ENCODE data around the gene FCSK. TPM values are rescaled to one million over a fixed set of nuclear protein-coding genes. Genes with fewer than 3 reads are reported as not detected.

The FCSK gene
- total and polyA plus RNA-seq, 8 donors = 11.0 to 20.7 (median 15.3) TPM

DNA sequence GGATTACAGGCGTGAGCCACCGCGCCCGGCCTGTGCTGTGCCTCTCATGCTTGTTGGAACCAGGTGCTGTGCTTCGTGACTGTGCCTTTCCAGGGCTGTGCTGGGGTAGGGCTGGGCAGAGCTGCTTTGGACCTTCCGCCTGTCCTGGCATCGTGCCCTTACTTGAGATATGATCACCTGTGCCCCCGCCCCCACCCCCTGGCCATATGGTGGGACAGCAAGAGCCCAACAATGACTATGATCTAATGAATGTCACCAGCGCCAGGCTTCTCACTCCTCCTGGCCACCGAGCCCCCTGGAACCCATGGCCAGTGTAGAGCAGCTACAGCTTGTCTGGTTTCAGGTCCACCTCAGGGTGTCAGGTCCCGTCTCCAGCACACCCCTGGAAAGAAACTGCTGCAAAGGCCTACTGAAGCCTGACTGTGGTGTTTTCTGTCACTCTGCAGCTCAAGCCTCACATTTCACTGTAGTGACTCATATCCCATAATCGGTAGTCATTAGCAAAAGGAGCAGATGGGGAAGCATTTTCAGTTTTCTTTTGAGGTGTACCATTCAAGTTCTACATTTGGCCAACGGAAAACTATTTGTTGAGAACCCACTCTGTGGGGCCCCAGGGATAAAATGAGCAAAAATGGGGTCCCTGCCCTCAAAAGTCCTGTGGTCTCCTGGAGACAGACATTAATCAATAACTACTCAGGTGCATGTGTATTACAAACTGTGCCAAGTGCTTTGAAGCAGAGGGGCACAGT, 22.1 kb downstream of the FCSK start:
- ATAC-seq (peak; percentile 59), DNase-seq (no peak)
- intact Hi-C loops (cut with DNase I) = loop anchor here in 1 of 2 donors (10.0 kb wide), 1 partner anchor 82 kb away; no protein-coding TSS in a partner anchor
- no peaks in the 10 kb centered on the region for H3K9me3 ChIP-seq
- peaks cover 0 to 16% of the 10 kb centered on the region in 2 donors for H3K4me1 ChIP-seq
- no peaks in the 10 kb centered on the region for H3K27me3 ChIP-seq
- peaks cover 0 to 78% of the 10 kb centered on the region in 2 donors for H3K36me3 ChIP-seq
- no peak overlapping the region for H3K4me3 ChIP-seq
- TF ChIP-seq, protein P1, sequence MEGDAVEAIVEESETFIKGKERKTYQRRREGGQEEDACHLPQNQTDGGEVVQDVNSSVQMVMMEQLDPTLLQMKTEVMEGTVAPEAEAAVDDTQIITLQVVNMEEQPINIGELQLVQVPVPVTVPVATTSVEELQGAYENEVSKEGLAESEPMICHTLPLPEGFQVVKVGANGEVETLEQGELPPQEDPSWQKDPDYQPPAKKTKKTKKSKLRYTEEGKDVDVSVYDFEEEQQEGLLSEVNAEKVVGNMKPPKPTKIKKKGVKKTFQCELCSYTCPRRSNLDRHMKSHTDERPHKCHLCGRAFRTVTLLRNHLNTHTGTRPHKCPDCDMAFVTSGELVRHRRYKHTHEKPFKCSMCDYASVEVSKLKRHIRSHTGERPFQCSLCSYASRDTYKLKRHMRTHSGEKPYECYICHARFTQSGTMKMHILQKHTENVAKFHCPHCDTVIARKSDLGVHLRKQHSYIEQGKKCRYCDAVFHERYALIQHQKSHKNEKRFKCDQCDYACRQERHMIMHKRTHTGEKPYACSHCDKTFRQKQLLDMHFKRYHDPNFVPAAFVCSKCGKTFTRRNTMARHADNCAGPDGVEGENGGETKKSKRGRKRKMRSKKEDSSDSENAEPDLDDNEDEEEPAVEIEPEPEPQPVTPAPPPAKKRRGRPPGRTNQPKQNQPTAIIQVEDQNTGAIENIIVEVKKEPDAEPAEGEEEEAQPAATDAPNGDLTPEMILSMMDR (IDR thresholded peaks at IDR 0.05) = no peak
- H3K27ac ChIP-seq = no peak overlapping the region

DNA sequence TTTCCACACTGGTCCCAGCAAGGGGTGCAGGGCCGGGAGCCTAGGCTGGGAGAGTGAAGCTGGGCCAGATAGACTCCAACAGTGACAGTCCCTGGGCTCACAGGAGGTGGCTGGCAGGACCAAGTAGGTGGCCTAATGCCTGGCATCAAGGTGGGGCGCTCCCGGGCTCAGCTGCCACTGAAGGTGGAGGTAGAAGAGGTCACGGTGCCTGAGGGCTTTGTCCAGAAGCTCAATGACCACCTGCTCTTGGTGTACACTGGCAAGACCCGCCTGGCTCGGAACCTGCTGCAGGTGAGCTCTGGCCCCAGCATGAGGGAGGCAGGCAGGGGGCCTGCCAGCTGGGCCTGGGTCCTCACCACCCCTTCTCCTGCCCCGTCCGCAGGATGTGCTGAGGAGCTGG, 23.8 kb downstream of the FCSK start:
- Histone ChIP-seq H3K4me1 (peaks cover 0 to 16% of the 10 kb centered on the region in 2 donors), H3K4me3 (no peak overlapping the region), H3K27ac (peak overlapping the region in 1 of 2 donors; percentile 51), H3K36me3 (peaks cover 0 to 86% of the 10 kb centered on the region in 2 donors), H3K9me3 (no peaks in the 10 kb centered on the region), H3K27me3 (no peaks in the 10 kb centered on the region)
- TF ChIP-seq, protein P1 (IDR thresholded peaks at IDR 0.05) = no peak
- intact Hi-C loops (cut with DNase I) = loop anchor here in 1 of 2 donors (10.0 kb wide), 1 partner anchor 83 kb away; no protein-coding TSS in a partner anchor
- no peak for ATAC-seq
- peak in 1 of 4 donors; percentile 62 for DNase-seq

DNA sequence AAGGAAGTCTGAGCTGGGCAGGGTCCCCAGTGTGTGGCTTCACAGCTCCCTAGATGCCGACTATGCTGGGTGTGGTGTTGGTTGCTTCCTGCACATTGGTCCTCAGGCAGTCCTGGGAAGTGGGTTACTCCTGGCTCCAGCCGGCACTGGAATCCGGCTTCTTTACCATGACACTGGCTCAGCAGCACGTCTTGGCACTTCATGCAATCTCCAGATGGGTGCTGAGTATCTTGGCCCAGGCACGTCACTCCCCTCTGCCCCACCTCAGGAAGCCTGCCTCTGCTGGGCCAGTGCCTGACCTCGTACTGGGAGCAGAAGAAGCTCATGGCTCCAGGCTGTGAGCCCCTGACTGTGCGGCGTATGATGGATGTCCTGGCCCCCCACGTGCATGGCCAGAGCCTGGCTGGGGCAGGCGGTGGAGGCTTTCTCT, 24.5 kb downstream of the FCSK start:
- TF ChIP-seq, protein P1 (IDR thresholded peaks at IDR 0.05) = no peak
- H3K27ac ChIP-seq = peak overlapping the region in 1 of 2 donors; percentile 51
- no peaks in the 10 kb centered on the region for H3K27me3 ChIP-seq
- peak; percentile 20 for ATAC-seq
- no peak overlapping the region for H3K4me3 ChIP-seq
- DNase-seq = peak in 1 of 4 donors; percentile 52
- intact Hi-C loops (cut with DNase I) = loop anchor here in 1 of 2 donors (10.0 kb wide), 1 partner anchor 84 kb away; no protein-coding TSS in a partner anchor
- H3K4me1 ChIP-seq = peaks cover 0 to 16% of the 10 kb centered on the region in 2 donors
- H3K36me3 ChIP-seq = peaks cover 0 to 86% of the 10 kb centered on the region in 2 donors
- no peaks in the 10 kb centered on the region for H3K9me3 ChIP-seq

DNA sequence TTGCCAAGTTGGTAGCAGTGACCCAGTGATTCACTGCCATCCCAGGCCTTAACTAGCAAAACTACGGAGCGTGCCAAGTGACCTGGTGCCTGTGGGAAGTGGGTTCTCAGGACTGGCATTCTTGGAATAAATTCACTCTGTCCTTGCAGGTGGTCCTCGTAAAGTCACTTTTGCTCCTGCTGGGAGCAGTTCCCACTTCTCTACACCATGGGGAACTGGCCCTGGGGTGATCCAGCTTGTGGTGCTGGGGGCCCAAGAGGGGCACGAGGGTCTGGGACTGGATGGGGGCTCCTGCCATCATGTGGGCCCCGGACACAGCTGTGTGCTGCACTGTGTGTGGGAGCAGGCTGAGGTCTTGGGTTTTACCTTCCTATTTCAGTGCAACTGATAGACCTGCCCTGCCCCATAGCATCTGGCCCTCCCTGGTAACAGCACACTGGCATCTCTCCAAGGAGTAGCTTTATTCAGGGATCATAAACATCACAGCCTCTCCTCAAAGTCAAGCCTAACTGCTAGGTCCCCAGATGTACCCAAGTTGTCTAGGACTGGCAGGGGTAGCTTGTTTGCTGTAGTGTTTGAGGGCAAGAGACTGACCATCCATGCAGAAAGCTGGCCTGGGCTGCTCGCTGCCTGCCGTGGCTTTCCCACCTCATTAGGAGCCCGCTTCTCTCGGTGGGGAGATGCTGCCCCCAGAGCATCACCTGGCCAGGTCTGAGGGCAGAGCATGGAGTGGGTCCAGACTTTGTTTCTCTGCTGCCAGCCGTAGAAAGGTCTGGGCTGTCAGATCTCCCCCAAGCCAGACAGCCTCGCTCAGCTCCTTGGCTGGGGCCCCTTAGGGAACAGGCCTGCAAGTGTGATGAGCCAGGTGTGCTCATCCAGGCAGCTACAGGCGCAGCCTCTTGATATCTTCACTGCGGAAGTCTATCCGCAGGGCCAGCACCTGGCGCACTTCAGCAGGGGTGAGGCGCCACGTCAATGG, 26.0 kb downstream of the FCSK start:
- TF ChIP-seq, protein P1 (IDR thresholded peaks at IDR 0.05) = no peak
- no peak for ATAC-seq
- no peaks in the 10 kb centered on the region for H3K27me3 ChIP-seq

More for the DNA sequence above, 26.0 kb downstream of the FCSK start:
- intact Hi-C loops (cut with DNase I) = no loop called here
- H3K4me1 ChIP-seq = peaks cover 0 to 16% of the 10 kb centered on the region in 2 donors
- DNase-seq = peak in 1 of 4 donors; percentile 39
- no peaks in the 10 kb centered on the region for H3K9me3 ChIP-seq
- H3K4me3 ChIP-seq = no peak overlapping the region
- peaks cover 0 to 76% of the 10 kb centered on the region in 2 donors for H3K36me3 ChIP-seq
- H3K27ac ChIP-seq = peak overlapping the region in 1 of 2 donors; percentile 51
